HG02642 (cell line): Measurements from ENCODE around the gene RHBDD2.
"Not testable (repeated sequence)": the region's sequence is repeated elsewhere in the genome, so short reads cannot be mapped to it uniquely, and the experiment has no call there.

Experiments
- ATAC-seq: cut with Tn5 transposase; IDR thresholded peaks from one replicate; pipeline ENCODE4 v1.9.1; 2021; ENCODE audit warnings: mild to moderate bottlenecking; ENCODE audit not compliant: unreplicated experiment, poor library complexity

RHBDD2 gene

DNA sequence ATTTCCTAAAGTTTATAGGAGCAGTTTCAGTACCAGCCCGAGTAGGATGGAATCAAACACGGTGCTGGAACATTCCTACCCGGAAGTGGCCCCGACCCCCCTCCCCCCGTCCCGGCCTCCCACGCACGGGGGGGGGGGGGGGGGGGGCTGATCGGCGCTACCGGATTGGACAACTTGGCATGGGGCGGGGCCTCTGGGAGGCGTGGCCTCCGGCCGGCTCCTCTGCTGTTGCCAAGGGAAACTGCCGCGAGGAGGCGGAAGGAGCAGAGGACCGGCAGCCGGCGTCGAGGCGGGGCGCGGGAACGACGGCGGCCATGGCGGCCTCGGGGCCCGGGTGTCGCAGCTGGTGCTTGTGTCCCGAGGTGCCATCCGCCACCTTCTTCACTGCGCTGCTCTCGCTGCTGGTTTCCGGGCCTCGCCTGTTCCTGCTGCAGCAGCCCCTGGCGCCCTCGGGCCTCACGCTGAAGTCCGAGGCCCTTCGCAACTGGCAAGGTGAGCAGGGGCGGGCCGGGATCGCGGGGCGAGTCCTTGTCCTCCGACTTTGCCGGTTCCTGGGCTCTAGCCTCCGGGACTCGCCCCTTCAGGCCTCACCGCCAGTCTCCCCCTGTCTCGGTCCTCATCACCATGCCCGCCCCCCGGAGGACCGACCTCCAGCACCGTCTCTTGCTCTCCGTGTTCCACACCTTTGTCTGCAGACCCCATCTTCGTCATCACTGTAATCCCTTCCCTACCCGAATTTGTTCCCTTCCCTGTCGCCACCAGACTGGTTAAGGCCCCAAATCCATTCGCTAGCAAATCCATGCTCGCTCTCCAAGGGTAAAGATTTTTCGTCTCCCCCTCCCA is at the start of gene RHBDD2:
RHBDD2 (plus strand) TSS at position 266 of the 843 bp plus-strand sequence; CDS start at position 315, 49 bp downstream.
- peak; percentile 95 for ATAC-seq

DNA sequence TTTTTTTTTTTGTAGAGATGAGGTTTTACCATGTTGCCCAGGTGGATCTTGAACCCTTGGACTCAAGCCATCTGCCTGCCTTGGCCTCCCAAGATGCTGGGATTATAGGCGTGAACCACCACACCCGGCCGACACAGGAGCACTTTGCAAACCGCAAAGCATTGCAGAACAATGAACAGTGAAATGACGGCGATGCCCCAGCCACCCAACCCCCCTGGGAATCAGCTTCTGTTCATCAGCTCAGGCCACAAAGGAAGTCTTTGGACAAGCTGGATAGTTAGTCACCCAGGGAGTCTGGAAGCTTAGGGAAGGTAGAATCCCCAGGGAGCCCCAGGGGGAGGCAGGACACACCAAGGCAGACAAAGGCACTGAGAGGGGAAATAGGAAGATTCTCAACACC is 49.2 kb upstream of the RHBDD2 start:
- ATAC-seq, result not testable (repeated sequence)

GRCh38 chr7:75830978-75831377 is 47.9 kb upstream of the RHBDD2 start:
- ATAC-seq, result no peak

GRCh38 chr7:75833662-75834061 is 45.2 kb upstream of the RHBDD2 start:
- not testable (repeated sequence) for ATAC-seq

DNA sequence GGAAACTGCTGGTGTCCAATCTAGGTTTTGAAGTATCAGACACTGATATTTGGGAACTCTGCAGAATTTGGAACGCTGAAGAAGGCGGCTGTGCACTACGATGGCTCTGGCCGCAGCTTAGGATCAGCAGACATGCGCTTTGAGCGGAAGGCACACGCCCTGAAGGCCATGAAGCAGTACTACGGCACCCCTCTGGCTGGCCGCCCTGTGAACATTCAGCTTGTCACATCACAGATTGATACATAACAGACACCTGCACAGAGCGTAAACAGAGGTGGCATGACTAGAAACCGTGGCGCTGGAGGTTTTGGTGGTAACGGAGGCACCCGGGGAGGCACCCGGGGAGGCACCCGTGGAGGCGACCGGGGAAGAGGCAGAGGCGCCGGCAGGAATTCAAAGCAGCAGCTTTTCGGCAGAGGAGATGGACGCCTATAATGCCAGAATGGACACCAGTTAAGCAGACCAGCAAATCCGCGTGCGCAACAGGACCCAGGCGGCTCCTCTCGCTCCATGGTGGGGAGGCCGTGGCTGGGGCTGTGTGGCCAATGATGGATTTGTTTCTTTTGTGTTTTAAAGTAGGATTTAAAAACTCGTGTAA is 43.0 kb upstream of the RHBDD2 start:
- no peak for ATAC-seq

DNA sequence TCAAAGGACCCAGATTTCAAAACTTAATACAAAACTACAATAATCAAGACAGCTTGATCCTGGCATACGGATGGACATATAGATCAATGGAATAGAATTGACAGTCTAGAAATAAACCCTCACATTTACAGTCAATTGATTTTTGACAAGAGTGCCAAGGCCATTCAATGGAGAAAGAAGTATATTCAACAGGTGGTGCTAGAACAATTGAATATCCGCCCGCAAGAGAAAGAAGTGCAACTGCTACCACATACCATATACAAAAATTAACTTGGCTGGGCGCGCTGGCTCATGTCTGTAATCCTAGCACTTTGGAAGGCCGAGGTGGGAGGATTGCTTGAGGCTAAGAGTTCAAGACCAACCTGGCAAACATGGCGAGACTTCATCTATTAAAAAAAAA is 42.0 kb upstream of the RHBDD2 start:
- ATAC-seq, result no peak

DNA sequence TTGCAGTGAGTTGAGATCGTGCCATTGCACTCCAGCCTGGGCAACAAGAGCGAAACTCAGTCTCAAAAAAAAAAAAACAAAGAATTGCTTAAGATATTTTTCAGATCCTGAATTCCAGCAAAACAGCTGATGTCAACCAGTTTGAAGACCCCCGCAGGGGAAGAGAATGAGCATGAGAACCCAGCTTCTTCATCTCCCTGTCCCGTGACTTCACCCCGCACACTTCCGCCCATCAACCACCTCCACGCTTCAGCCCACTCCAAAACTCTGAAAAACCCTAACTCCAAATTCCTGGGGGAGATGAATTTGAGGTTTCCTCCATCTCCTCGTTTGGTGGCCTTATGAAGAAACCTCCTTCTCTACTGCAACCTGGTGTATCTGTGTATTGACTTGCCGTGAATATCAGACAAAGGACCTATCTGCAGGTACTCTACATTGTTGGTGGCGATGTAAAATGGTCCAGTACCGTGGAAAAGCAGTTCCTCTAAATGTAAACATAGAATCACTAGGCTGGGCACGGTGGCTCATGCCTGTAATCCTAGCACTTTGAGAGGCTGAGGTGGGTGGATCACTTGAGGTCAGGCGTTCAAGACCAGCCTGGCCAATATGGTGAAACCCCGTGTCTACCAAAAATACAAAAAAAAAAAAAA is 40.4 kb upstream of the RHBDD2 start:
- not testable (repeated sequence) for ATAC-seq

DNA sequence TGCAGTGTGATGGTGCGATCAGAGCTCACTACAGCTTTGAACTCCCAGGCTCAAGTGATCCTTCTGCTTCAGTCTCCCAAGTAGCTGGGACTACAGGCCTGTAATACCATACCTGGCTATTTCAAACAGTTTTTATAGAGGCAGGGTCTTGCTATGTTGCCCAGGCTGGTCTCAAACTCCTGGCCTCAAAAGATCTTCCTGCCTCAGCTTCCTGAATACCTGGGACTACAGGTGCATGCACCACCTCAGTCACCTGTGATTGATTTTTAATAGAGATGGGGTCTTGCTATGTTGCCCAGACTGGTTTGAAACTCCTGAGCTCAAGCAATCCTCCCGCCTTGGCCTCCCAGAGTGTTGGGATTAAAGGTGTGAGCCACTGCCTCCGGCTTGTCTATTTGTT is 38.8 kb upstream of the RHBDD2 start:
- no peak for ATAC-seq

DNA sequence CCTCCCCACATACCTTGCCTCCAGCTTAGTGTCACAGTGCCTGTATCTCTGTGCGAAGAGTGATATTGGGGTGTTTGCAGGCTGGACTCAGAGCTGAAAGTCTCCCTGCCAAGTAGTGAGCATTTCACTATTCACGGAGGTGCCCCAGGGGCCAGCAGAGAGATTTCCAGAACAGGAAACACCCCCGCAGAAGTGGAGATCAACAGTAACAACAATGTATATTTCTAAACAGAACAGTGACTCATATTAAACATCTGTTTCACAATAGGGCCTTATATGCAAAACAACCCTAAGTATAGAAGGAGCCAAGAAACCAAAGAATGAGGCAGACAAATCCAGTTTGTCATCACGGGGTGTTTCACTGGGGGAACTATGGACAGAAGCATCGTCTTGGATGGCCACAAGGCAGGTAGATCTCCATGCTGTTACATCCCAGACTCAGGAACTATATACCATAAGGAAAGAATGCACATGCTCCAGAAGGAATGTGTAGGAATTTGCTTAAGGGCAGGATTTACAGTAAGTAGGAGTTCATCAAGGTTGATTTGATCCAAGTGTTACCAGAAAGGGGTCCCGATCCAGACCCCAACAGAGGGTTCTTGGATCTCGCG is 35.9 kb upstream of the RHBDD2 start:
- peak; percentile 82 for ATAC-seq

DNA sequence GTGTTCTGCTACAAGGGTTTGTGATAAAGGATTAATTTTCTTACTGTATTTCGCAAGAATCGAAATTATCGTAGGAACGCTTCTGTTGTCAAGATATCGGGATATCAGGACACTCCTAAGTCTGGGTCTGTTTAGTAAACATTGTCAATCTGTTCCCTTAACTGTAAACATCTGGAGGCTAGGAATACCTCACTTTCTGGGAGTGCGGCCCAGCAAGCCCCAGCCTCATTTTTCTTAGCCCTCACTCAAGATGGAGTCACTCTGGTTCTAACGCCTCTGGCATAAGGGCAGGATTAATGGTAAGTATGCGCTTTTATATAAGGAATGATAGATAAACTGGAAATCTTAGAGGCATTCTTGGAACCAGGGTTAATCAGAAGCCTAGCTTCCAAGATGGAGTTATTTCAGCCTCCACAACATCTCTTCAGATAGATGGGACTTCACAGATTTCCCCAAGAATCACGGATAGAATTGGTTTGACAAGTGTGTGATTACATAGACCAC is 35.2 kb upstream of the RHBDD2 start:
- no peak for ATAC-seq

DNA sequence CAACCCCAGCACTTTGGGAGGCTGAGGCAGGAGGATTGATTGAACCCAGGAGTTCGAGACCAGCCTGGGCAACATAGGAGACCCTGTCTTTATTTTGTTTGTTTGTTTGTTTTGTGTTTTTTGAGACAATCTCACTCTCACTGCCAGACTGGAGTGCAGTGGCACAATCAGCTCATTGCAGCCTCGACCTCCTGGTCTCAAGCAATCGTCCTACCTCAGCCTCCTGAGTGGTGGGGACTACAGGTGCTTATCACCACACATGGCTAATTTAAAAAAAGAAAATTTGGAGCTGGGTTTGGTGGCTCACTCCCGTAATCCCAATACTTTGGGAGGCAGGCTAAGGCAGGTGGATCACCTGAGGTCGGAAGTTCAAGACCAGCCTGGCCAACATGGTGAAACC is 34.7 kb upstream of the RHBDD2 start:
- no peak for ATAC-seq

DNA sequence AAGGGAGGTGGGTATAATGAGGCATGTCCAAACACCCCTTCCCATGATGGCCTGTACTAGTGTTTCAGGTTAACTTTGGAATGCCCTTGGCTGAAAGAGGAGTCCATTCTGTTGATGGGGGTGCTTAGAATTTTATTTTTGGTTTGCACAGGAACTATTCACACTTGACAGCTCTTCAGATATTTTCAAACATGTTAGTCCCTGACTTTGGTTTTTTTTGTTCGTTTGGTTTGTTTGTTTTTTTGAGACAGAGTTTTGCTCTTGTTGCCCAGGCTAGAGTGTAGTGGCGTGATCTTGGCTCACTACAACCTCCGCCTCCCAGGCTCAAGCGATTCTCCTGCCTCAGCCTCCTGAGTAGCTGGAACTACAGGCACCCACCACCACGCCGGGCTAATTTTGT is 33.7 kb upstream of the RHBDD2 start:
- ATAC-seq, result not testable (repeated sequence)

GRCh38 chr7:75847707-75848106 is 31.1 kb upstream of the RHBDD2 start:
- no peak for ATAC-seq

DNA sequence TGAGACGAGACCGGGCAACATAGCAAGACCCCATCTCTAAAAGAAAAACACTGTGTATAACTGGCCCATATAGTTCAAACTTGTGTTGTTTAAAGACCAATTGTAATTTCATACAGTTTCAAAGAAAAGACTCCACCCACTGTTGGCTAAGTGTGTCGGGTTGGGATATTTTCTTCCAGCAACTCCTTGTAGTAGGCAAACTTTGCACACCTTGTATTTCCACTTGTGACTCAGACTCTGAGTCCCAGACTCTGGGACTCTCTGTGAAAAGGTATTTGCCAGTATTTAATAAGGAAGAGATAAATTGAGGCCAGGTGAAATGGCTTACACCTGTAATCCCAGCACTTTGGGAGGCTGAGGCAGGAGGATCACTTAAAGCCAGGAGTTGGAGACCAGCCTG is 29.3 kb upstream of the RHBDD2 start:
- no peak for ATAC-seq

DNA sequence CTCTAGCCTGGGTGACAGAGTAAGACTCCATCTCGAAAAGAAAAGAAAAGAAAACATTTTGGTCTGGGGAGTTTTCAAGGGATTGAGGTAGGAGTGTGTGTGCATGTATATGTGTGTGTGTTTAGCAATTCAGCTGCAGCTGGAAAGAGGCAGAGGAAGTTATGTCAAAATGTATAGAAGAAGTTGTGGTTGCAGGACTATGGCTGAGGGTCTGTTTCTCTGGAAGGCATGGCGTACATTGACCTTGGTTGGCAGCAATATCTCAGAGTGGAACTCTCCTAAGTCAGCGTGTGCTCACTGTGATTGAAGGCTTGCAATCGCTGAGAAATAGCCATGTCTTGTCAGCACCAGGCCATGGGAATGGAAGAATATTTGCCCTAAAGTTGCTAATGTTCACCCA is 28.6 kb upstream of the RHBDD2 start:
- no peak for ATAC-seq

- no peak for ATAC-seq
These were observed 24.6 kb upstream of the RHBDD2 start for GRCh38 chr7:75854233-75854632.

DNA sequence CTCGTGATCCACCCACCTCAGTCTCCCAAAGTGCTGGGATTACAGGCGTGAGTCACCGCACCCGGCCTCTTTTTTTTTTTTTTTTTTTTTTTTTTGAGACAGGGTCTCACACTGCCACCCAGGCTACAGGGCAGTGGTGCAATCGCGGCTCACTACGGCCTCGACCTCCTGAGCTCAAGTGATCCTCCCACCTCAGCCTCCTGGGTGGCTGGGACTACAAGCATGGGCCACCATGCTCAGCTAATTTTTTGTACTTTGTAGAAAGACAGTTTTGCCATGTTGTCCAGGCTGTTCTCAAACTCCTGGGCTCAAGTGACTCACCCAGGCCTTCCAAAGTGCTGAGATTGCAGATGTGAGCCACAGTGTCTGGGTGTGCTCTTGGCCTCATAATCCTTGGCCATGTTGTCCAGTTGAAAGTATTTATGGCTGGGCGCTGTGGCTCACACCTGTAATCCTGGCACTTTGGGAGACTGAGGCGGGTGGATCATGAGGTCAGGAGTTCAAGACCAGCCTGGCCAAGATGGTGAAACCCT is 24.0 kb upstream of the RHBDD2 start:
- not testable (repeated sequence) for ATAC-seq

GRCh38 chr7:75856536-75856935 is 22.3 kb upstream of the RHBDD2 start:
- ATAC-seq, result no peak

GRCh38 chr7:75858410-75858809 is 20.4 kb upstream of the RHBDD2 start:
- no peak for ATAC-seq

GRCh38 chr7:75861636-75862035 is 17.2 kb upstream of the RHBDD2 start:
- no peak for ATAC-seq
